Esophagus muscularis mucosa (tissue), 4 donors: Measurements from ENCODE around the gene PDCD5. TPM values are rescaled to one million over a fixed set of nuclear protein-coding genes. Genes with fewer than 3 reads are reported as not detected.
"Not testable (repeated sequence)": the region's sequence is repeated elsewhere in the genome, so short reads cannot be mapped to it uniquely, and the experiment has no call there.

Experiments used
- DNase-seq: peaks from one replicate; pipeline ENCODE4 v3.0.0-alpha.2; 2017; ENCODE audit errors: extremely low spot score
- H3K27ac ChIP-seq, 4 donors: fragments of 200-600 bp; sonication (generic); replicated peaks in 1 of 4; 1 replicate in 3 of 4; 2 replicates in 1 of 4; pipeline ENCODE4 v1.5.1; 2016 to 2019; ENCODE audit warnings: mild to moderate bottlenecking in 1 of 4
- H3K27me3 ChIP-seq, 4 donors: fragments of 200-600 bp; sonication (generic); one replicate each; pipeline versions ENCODE4 v1.5.1 to v1.6.0; 2016 to 2019
- H3K36me3 ChIP-seq, 4 donors: fragments of 200-600 bp; sonication (generic); one replicate each; pipeline ENCODE4 v1.5.1; 2016 to 2019
- H3K4me1 ChIP-seq, 4 donors: fragments of 200-600 bp; sonication (generic); one replicate each; pipeline ENCODE4 v1.5.1; 2016 to 2019
- H3K4me3 ChIP-seq, 4 donors: fragments of 200-600 bp; sonication (generic); 1 replicate in 2 of 4; 2 replicates in 2 of 4; pipeline ENCODE4 v1.5.1; 2016 to 2019; ENCODE audit warnings: mild to moderate bottlenecking in 4 of 4, moderate library complexity in 1 of 4
- H3K9me3 ChIP-seq, 4 donors: fragments of 200-600 bp; sonication (generic); 1 replicate in 3 of 4; 2 replicates in 1 of 4; pipeline ENCODE4 v1.5.1; 2016 to 2019
- EP300 ChIP-seq: sonication (generic); formaldehyde crosslinking; IDR thresholded peaks from one replicate; pipeline ENCODE4 v1.6.1; 2017; ENCODE audit warnings: antibody characterized with exemption
- POLR2A ChIP-seq: fragments of 450-650 bp; IDR thresholded peaks from one replicate; pipeline ENCODE4 v1.6.1; 2017; ENCODE audit warnings: antibody characterized with exemption, moderate library complexity, mild to moderate bottlenecking, low read depth
- POLR2AphosphoS5 ChIP-seq, 2 donors: sonication (generic); formaldehyde crosslinking; IDR thresholded peaks; one replicate each; pipeline ENCODE4 v1.6.1; 2017; ENCODE audit warnings: antibody characterized with exemption in 2 of 2
- WGBS: methylation state at CpG from one replicate; pipeline ENCODE4 v1.1.5; 2018; 5-methylcytosine and 5-hydroxymethylcytosine counted together
- intact Hi-C: fragments of 100-400 bp; cut with DNase I; formaldehyde crosslinking; loops from one replicate; pipeline ENCODE4 v1.15.1; 2023
- total RNA-seq, 4 donors: library from RNA; depleted of rRNA; stranded (reverse); fragments of >200 nt; gene quantifications; one replicate each; pipeline versions ENCODE4 v1.1.0 to v1.2.1, GENCODE V29; 2016
- TF ChIP-seq, protein P1 (sequence below), 3 experiments: fragments of 200-600 bp in 2 of 3; fragments of 450-650 bp in 1 of 3; sonication (generic) in 2 of 3; IDR thresholded peaks; one replicate each; pipeline ENCODE4 v1.5.1; 2017 to 2019; ENCODE audit warnings: antibody characterized with exemption in 3 of 3, mild to moderate bottlenecking in 2 of 3, moderate library complexity in 1 of 3

The PDCD5 gene
- total RNA-seq, 4 donors from 2014 or later: 98.8 to 132 (median 112) TPM

GRCh38 chr19:32540621-32541020 is 40.4 kb upstream of the PDCD5 start:
- WGBS: 71% methylated on average over 3 of the region's 3 CpGs

GRCh38 chr19:32541376-32541775 is 39.6 kb upstream of the PDCD5 start:
- DNase-seq, H3K36me3 ChIP-seq, H3K27ac ChIP-seq, intact Hi-C loops, H3K4me3 ChIP-seq, H3K4me1 ChIP-seq, H3K9me3 ChIP-seq: not testable (repeated sequence)
- WGBS: 94% methylated on average over 5 of the region's 5 CpGs
- H3K27me3 ChIP-seq: peaks cover 0 to 23% (median 0%) of the 10 kb centered on the region in 4 donors

More at GRCh38 chr19:32540621-32541020, 40.4 kb upstream of the PDCD5 start:
- no peaks in the 10 kb centered on the region for H3K9me3 ChIP-seq
- peaks cover 0 to 27% (median 0%) of the 10 kb centered on the region in 4 donors for H3K27me3 ChIP-seq
- intact Hi-C loops: no loop called here
- no peak for DNase-seq
- H3K4me3 ChIP-seq: no peak overlapping the region
- no peaks in the 10 kb centered on the region for H3K36me3 ChIP-seq
- TF ChIP-seq, protein P1, sequence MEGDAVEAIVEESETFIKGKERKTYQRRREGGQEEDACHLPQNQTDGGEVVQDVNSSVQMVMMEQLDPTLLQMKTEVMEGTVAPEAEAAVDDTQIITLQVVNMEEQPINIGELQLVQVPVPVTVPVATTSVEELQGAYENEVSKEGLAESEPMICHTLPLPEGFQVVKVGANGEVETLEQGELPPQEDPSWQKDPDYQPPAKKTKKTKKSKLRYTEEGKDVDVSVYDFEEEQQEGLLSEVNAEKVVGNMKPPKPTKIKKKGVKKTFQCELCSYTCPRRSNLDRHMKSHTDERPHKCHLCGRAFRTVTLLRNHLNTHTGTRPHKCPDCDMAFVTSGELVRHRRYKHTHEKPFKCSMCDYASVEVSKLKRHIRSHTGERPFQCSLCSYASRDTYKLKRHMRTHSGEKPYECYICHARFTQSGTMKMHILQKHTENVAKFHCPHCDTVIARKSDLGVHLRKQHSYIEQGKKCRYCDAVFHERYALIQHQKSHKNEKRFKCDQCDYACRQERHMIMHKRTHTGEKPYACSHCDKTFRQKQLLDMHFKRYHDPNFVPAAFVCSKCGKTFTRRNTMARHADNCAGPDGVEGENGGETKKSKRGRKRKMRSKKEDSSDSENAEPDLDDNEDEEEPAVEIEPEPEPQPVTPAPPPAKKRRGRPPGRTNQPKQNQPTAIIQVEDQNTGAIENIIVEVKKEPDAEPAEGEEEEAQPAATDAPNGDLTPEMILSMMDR (IDR thresholded peaks at IDR 0.05): no peak
- H3K4me1 ChIP-seq: no peaks in the 10 kb centered on the region
- H3K27ac ChIP-seq: no peak overlapping the region

DNA sequence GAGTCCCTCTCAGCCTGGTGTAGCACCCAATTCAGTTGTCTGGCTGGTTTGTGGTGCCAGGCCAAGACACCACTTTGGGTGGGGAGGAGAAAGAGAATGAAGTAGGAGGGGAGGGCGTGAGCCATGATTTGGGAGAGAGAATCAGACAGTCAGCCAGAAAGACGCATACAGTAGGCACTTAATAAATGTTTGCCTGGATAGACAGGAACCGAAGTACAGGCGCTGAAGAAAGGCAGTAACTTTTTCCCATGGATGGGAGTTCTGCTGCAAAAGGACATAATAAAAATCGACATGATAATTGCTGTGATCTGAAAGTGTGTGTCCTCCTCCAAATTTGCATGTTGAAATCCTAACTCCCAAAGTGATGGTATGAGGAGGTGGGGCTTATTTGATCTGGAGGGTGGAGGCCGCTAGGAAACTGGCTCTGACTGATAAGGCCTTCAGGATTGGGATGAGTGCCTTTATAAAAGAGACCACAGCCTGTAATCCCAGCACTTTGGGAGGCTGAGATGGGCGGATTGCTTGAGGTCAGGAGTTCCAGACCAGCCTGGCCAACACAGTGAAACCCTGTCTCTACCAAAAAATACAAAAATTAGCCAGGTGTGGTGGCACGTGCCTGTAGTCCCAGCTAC is 38.4 kb upstream of the PDCD5 start:
- H3K9me3 ChIP-seq: no peaks in the 10 kb centered on the region
- TF ChIP-seq POLR2AphosphoS5 (IDR thresholded peaks at IDR 0.05) (no peak), POLR2A (no peak), EP300 (no peak)
- TF ChIP-seq, protein P1 (IDR thresholded peaks at IDR 0.05): no peak
- H3K36me3 ChIP-seq: no peaks in the 10 kb centered on the region
- no peak overlapping the region for H3K27ac ChIP-seq
- no peak for DNase-seq
- H3K4me1 ChIP-seq: no peaks in the 10 kb centered on the region
- H3K4me3 ChIP-seq: no peak overlapping the region
- H3K27me3 ChIP-seq: peaks cover 0 to 14% (median 0%) of the 10 kb centered on the region in 4 donors
- WGBS: 74% methylated on average over 8 of the region's 8 CpGs
- intact Hi-C loops: no loop called here

GRCh38 chr19:32543115-32543900 is 37.7 kb upstream of the PDCD5 start:
- Histone ChIP-seq H3K9me3 (no peaks in the 10 kb centered on the region), H3K27me3 (peaks cover 0 to 14% (median 0%) of the 10 kb centered on the region in 4 donors), H3K36me3 (no peaks in the 10 kb centered on the region), H3K27ac (no peak overlapping the region), H3K4me1 (no peaks in the 10 kb centered on the region), H3K4me3 (no peak overlapping the region)
- TF ChIP-seq EP300: no peak
- TF ChIP-seq, protein P1 (IDR thresholded peaks at IDR 0.05): no peak
- TF ChIP-seq POLR2A: no peak
- TF ChIP-seq POLR2AphosphoS5 (IDR thresholded peaks at IDR 0.05): no peak
- intact Hi-C loops: no loop called here
- WGBS: 84% methylated on average over 11 of the region's 11 CpGs
- DNase-seq: no peak

GRCh38 chr19:32544917-32545316 is 36.1 kb upstream of the PDCD5 start:
- no peak overlapping the region for H3K4me3 ChIP-seq
- 86% methylated on average over 6 of the region's 7 CpGs for WGBS
- no peaks in the 10 kb centered on the region for H3K36me3 ChIP-seq
- no peaks in the 10 kb centered on the region for H3K4me1 ChIP-seq
- TF ChIP-seq POLR2A: no peak
- no peak for TF ChIP-seq POLR2AphosphoS5 (IDR thresholded peaks at IDR 0.05)
- TF ChIP-seq EP300: no peak
- TF ChIP-seq, protein P1 (IDR thresholded peaks at IDR 0.05): no peak
- intact Hi-C loops: no loop called here
- no peaks in the 10 kb centered on the region for H3K9me3 ChIP-seq
- no peaks in the 10 kb centered on the region for H3K27me3 ChIP-seq
- H3K27ac ChIP-seq: no peak overlapping the region
- no peak for DNase-seq
